ENCODE data around the gene NUTM2B.
"Not testable (repeated sequence)": the region's sequence is repeated elsewhere in the genome, so short reads cannot be mapped to it uniquely, and the experiment has no call there.

- TF ChIP-seq, protein P1, sequence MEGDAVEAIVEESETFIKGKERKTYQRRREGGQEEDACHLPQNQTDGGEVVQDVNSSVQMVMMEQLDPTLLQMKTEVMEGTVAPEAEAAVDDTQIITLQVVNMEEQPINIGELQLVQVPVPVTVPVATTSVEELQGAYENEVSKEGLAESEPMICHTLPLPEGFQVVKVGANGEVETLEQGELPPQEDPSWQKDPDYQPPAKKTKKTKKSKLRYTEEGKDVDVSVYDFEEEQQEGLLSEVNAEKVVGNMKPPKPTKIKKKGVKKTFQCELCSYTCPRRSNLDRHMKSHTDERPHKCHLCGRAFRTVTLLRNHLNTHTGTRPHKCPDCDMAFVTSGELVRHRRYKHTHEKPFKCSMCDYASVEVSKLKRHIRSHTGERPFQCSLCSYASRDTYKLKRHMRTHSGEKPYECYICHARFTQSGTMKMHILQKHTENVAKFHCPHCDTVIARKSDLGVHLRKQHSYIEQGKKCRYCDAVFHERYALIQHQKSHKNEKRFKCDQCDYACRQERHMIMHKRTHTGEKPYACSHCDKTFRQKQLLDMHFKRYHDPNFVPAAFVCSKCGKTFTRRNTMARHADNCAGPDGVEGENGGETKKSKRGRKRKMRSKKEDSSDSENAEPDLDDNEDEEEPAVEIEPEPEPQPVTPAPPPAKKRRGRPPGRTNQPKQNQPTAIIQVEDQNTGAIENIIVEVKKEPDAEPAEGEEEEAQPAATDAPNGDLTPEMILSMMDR (conservative IDR thresholded peaks at IDR 0.05 in 1 of 2, IDR thresholded peaks at IDR 0.05 in 1 of 2; ENCODE audit: extremely low read depth in 1 of 2, insufficient read depth in 1 of 2, low read depth in 1 of 2, low read length in 2 of 2) = not testable (repeated sequence)
- not testable (repeated sequence) for TF ChIP-seq EZH2 (IDR thresholded peaks at IDR 0.05; ENCODE audit: borderline replicate concordance, low read length)
Observed at GRCh38 chr10:79753601-79754000, 50.6 kb downstream of the NUTM2B start.
